Measurements from ENCODE around the gene INO80E. TPM values are rescaled to one million over a fixed set of nuclear protein-coding genes. Genes with fewer than 3 reads are reported as not detected.

INO80E gene
- total and polyA plus RNA-seq, 12 donors = 23.2 to 80.4 (median 31.1) TPM

GRCh38 chr16:29975134-29975538, 20.9 kb upstream of the INO80E start:
- intact Hi-C loops (cut with DNase I) = loop anchor here in 4 of 10 donors (2.0 to 10.0 kb wide), 4 partner anchors 20 to 170 kb away; partner anchors contain the start of genes HIRIP3 (in 2 of the 4), KCTD13 (in 1 of the 4), MAZ (in 1 of the 4) and PAGR1 (in 1 of the 4)
- TF ChIP-seq CTCF (IDR thresholded peaks at IDR 0.05) = no peak
- Histone ChIP-seq H3K4me3 (peak overlapping the region; percentile 69 to 99 (median 81)), H3K4me1 (peaks cover 3 to 62% (median 53%) of the 10 kb centered on the region in 9 donors), H3K9me3 (no peaks in the 10 kb centered on the region), H3K27me3 (no peaks in the 10 kb centered on the region), H3K36me3 (peaks cover 0 to 54% (median 30%) of the 10 kb centered on the region in 9 donors), H3K27ac (peak overlapping the region; percentile 55 to 100 (median 94))
- no peak for DNase-seq
- WGBS, 2 donors = 49 to 55% methylated on average over 5 of the region's 5 CpGs
- ATAC-seq = no peak

GRCh38 chr16:29975811-29976511, 20.1 kb upstream of the INO80E start:
- Histone ChIP-seq H3K9me3 (no peaks in the 10 kb centered on the region), H3K27ac (peak overlapping the region; percentile 55 to 100 (median 94)), H3K4me1 (peaks cover 5 to 70% (median 56%) of the 10 kb centered on the region in 9 donors), H3K4me3 (peak overlapping the region; percentile 69 to 99 (median 81)), H3K36me3 (peaks cover 0 to 56% (median 32%) of the 10 kb centered on the region in 9 donors), H3K27me3 (no peaks in the 10 kb centered on the region)
- TF ChIP-seq CTCF (IDR thresholded peaks at IDR 0.05) = no peak
- ATAC-seq = no peak
- 3 to 6% methylated on average over 6 of the region's 6 CpGs for WGBS, 2 donors
- intact Hi-C loops (cut with DNase I) = loop anchor here in 6 of 10 donors (2.0 to 10.0 kb wide), 4 partner anchors 19 to 171 kb away; partner anchors contain the start of genes HIRIP3 (in 4 of the 6), KCTD13 (in 1 of the 6), MAZ (in 1 of the 6) and PAGR1 (in 1 of the 6)
- DNase-seq = no peak

- H3K36me3 ChIP-seq = peaks cover 0 to 56% (median 44%) of the 10 kb centered on the region in 9 donors
- no peak for TF ChIP-seq CTCF (IDR thresholded peaks at IDR 0.05)
- H3K4me3 ChIP-seq = peak overlapping the region in 8 of 10 donors; percentile 14 to 99 (median 81)
- ATAC-seq (peak in 3 of 8 donors; percentile 6 to 19 (median 12)), DNase-seq (peak in 1 of 2 donors; percentile 53)
- intact Hi-C loops (cut with DNase I) = loop anchor here in 6 of 10 donors (1.0 to 10.0 kb wide), 5 partner anchors 18 to 172 kb away; partner anchors contain the start of genes HIRIP3 (in 3 of the 6), KCTD13 (in 1 of the 6), MAZ (in 1 of the 6) and PAGR1 (in 1 of the 6)
- 47 to 57% methylated on average over 9 of the region's 9 CpGs for WGBS, 2 donors
- H3K9me3 ChIP-seq = no peaks in the 10 kb centered on the region
- H3K27me3 ChIP-seq = no peaks in the 10 kb centered on the region
- H3K4me1 ChIP-seq = peaks cover 5 to 70% (median 56%) of the 10 kb centered on the region in 9 donors
- H3K27ac ChIP-seq = peak overlapping the region; percentile 55 to 100 (median 94)
These were observed 18.8 kb upstream of the INO80E start for GRCh38 chr16:29977063-29977825.

GRCh38 chr16:29978081-29978480, 18.0 kb upstream of the INO80E start:
- 91 to 93% methylated on average over 9 of the region's 9 CpGs for WGBS, 2 donors
- intact Hi-C loops (cut with DNase I) = loop anchor here in 3 of 10 donors (10.0 kb wide), 3 partner anchors 53 to 173 kb away; partner anchors contain the start of genes KCTD13 (in 1 of the 3), MAZ (in 1 of the 3), PAGR1 (in 1 of the 3) and PRRT2 (in 1 of the 3)
- Histone ChIP-seq H3K27ac (peak overlapping the region in 9 of 10 donors; percentile 85 to 100 (median 94)), H3K36me3 (peaks cover 0 to 59% (median 52%) of the 10 kb centered on the region in 9 donors), H3K4me1 (peaks cover 5 to 67% (median 53%) of the 10 kb centered on the region in 9 donors), H3K27me3 (no peaks in the 10 kb centered on the region), H3K4me3 (peak overlapping the region in 5 of 10 donors; percentile 74 to 99 (median 83)), H3K9me3 (no peaks in the 10 kb centered on the region)
- no peak for TF ChIP-seq CTCF (IDR thresholded peaks at IDR 0.05)
- no peak for DNase-seq
- ATAC-seq = no peak
